Measurements from ENCODE around the gene LPIN1.

LPIN1 gene

DNA sequence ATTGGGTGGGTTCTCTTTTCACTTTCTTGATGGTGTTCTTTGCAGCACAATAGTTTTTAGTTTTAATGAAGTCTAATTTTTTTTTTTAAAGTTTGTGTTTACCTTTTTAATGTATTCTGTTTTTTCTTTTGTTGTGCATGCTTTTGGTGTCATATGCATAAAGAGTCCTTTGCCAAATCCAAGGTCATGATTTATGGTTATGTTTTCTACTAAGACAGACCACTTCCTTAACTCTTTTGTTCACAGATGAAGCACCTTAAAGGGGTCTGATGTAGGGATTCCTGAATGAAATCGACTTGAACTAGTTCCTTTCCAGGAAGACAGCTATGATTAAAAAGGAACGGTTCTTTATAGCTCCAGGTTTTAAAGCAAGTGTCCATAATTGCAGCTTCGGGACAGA lies 23.1 kb downstream of the LPIN1 start:
- Histone ChIP-seq H3K4me1 (ENCODE audit: insufficient read depth, low read length) (no peaks in the 10 kb centered on the region), H3K9ac (ENCODE audit: low read depth, low read length) (no peak overlapping the region), H3K9me3 (ENCODE audit: insufficient read depth, low read depth, low read length) (no peaks in the 10 kb centered on the region; the same call in 1 of the 2 replicates), H3K27ac (ENCODE audit: low read length) (no peak overlapping the region), H3K27me3 (ENCODE audit: insufficient read depth, low read length) (no peaks in the 10 kb centered on the region), H3K36me3 (ENCODE audit: insufficient read depth, low read depth, low read length) (peaks cover 18% of the 10 kb centered on the region), H3K4me3 (ENCODE audit: low read length) (no peak overlapping the region)

DNA sequence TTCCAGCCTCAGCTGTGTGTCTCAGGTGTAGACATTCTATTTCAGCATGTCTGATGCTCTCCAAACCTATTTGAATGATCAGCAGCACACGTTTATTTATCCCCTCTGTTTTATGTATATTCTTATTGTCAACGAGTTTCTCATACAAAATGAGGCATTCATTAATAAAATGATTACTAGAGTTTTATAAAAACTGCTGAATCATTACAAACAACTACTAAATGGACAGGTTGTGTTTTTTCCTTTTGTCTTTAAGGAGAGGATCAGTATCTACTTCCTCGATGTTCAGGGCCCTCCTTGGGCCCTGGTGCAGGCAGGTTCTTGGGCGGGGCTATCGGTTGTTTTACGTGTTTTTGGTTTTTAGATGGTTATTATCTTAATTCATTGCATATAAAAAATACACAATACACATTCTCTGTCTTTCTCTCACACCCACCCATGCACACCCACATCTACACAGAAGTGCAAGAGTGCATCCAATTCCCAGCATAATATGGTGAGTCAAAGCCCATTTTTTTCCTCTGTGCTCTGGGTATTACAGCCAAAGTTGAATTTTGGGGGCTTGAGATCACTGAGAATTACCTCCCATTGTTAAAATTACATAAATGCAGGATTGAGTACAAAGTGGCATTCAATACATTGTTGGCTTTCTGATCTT lies 24.2 kb downstream of the LPIN1 start:
- H3K27ac ChIP-seq (ENCODE audit: low read length): no peak overlapping the region
- H3K4me3 ChIP-seq (ENCODE audit: low read length): no peak overlapping the region
- H3K4me1 ChIP-seq (ENCODE audit: insufficient read depth, low read length): no peaks in the 10 kb centered on the region
- no peak overlapping the region for H3K9ac ChIP-seq (ENCODE audit: low read depth, low read length)
- H3K9me3 ChIP-seq (ENCODE audit: insufficient read depth, low read depth, low read length): no peaks in the 10 kb centered on the region; the same call in 1 of the 2 replicates
- H3K36me3 ChIP-seq (ENCODE audit: insufficient read depth, low read depth, low read length): peaks cover 16% of the 10 kb centered on the region
- H3K27me3 ChIP-seq (ENCODE audit: insufficient read depth, low read length): no peaks in the 10 kb centered on the region

- H3K9me3 ChIP-seq (ENCODE audit: insufficient read depth, low read depth, low read length): no peaks in the 10 kb centered on the region
- peaks cover 6% of the 10 kb centered on the region for H3K36me3 ChIP-seq (ENCODE audit: insufficient read depth, low read depth, low read length)
- no peak overlapping the region for H3K4me3 ChIP-seq (ENCODE audit: low read length)
- H3K4me1 ChIP-seq (ENCODE audit: insufficient read depth, low read length): no peaks in the 10 kb centered on the region
- no peaks in the 10 kb centered on the region for H3K27me3 ChIP-seq (ENCODE audit: insufficient read depth, low read length)
- no peak overlapping the region for H3K9ac ChIP-seq (ENCODE audit: low read depth, low read length)
- no peak overlapping the region for H3K27ac ChIP-seq (ENCODE audit: low read length)
Observed at GRCh38 chr2:11771971-11772615, 25.7 kb downstream of the LPIN1 start.

GRCh38 chr2:11773111-11773510 lies 26.7 kb downstream of the LPIN1 start:
- Histone ChIP-seq H3K4me1 (ENCODE audit: insufficient read depth, low read length) (no peaks in the 10 kb centered on the region), H3K27ac (ENCODE audit: low read length) (no peak overlapping the region), H3K4me3 (ENCODE audit: low read length) (no peak overlapping the region), H3K9me3 (ENCODE audit: insufficient read depth, low read depth, low read length) (no peaks in the 10 kb centered on the region), H3K27me3 (ENCODE audit: insufficient read depth, low read length) (no peaks in the 10 kb centered on the region), H3K36me3 (ENCODE audit: insufficient read depth, low read depth, low read length) (peaks cover 6% of the 10 kb centered on the region), H3K9ac (ENCODE audit: low read depth, low read length) (no peak overlapping the region)

DNA sequence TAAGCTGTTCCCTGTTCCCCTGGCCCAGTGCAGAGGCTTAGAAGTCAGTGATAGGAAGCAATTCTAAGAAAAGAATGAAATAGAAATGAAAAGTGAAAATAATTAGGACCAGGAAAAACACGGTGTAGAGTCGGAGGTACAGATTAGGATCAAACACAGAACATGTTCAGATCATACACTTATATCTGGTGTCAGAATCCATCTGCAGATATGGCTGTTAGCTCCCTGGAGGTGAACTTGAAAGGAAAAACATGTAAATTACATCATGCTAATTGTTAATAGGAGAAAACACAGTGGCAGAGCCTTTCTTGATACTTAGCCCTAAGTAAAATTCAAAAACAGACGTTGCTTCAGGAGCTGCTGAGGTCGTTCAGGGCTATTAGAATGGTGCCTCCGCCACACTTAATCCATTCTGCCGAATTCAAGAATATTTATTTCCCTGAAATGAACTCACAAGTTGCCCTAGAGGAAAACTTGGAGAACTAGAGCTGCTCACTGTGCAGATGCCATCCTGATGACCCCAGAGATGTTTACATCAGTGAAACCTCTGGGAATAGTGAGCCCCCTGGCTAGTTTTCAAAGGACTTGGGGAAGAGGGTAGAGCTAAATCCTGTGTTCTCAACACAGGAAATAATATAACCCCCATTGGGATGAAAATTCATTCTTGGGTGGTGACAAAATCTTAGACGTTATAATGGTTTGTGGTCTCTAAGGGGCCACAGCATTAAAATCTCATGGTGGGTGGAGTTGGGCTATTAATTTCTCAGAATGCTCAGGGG lies 27.5 kb downstream of the LPIN1 start:
- H3K27me3 ChIP-seq (ENCODE audit: insufficient read depth, low read length): no peaks in the 10 kb centered on the region
- no peak overlapping the region for H3K4me3 ChIP-seq (ENCODE audit: low read length)
- no peak overlapping the region for H3K9ac ChIP-seq (ENCODE audit: low read depth, low read length)
- peaks cover 6% of the 10 kb centered on the region for H3K36me3 ChIP-seq (ENCODE audit: insufficient read depth, low read depth, low read length)
- peaks cover 2% of the 10 kb centered on the region; the same call in 1 of the 2 replicates for H3K4me1 ChIP-seq (ENCODE audit: insufficient read depth, low read length)
- H3K27ac ChIP-seq (ENCODE audit: low read length): no peak overlapping the region
- H3K9me3 ChIP-seq (ENCODE audit: insufficient read depth, low read depth, low read length): no peaks in the 10 kb centered on the region

DNA sequence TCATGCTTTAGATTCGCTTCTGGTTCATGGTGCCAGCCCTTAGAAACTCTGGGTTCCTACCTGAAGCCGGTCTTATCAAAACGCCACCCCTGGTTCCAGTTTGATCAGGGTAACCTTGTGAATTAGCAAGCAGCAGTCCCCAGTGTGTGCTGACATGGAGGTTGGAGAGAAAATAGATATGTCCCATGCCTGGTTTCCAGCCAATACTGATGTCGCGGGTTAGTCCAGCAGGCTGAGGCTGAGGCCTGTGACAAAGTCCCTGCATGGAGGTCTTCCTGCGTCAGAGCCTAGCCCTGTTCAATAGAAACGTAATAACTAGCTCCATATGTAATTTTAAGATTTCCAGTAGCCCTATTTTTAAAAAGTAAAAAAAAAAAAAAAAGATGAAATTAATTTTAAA lies 28.2 kb downstream of the LPIN1 start:
- Histone ChIP-seq H3K4me1 (ENCODE audit: insufficient read depth, low read length) (peaks cover 3% of the 10 kb centered on the region; the same call in 1 of the 2 replicates), H3K9ac (ENCODE audit: low read depth, low read length) (no peak overlapping the region), H3K4me3 (ENCODE audit: low read length) (no peak overlapping the region), H3K27me3 (ENCODE audit: insufficient read depth, low read length) (no peaks in the 10 kb centered on the region), H3K36me3 (ENCODE audit: insufficient read depth, low read depth, low read length) (peaks cover 6% of the 10 kb centered on the region), H3K9me3 (ENCODE audit: insufficient read depth, low read depth, low read length) (no peaks in the 10 kb centered on the region), H3K27ac (ENCODE audit: low read length) (no peak overlapping the region)

- Histone ChIP-seq H3K9ac (ENCODE audit: low read depth, low read length) (no peak overlapping the region), H3K4me3 (ENCODE audit: low read length) (no peak overlapping the region), H3K4me1 (ENCODE audit: insufficient read depth, low read length) (peaks cover 3% of the 10 kb centered on the region; the same call in 1 of the 2 replicates), H3K27me3 (ENCODE audit: insufficient read depth, low read length) (no peaks in the 10 kb centered on the region), H3K9me3 (ENCODE audit: insufficient read depth, low read depth, low read length) (no peaks in the 10 kb centered on the region), H3K27ac (ENCODE audit: low read length) (no peak overlapping the region), H3K36me3 (ENCODE audit: insufficient read depth, low read depth, low read length) (peaks cover 6% of the 10 kb centered on the region)
Observed at GRCh38 chr2:11775384-11775783, 29.0 kb downstream of the LPIN1 start.

- no peaks in the 10 kb centered on the region for H3K9me3 ChIP-seq (ENCODE audit: insufficient read depth, low read depth, low read length)
- no peak overlapping the region for H3K4me3 ChIP-seq (ENCODE audit: low read length)
- H3K9ac ChIP-seq (ENCODE audit: low read depth, low read length): no peak overlapping the region
- H3K27me3 ChIP-seq (ENCODE audit: insufficient read depth, low read length): no peaks in the 10 kb centered on the region
- peaks cover 6% of the 10 kb centered on the region; the same call in 1 of the 2 replicates for H3K36me3 ChIP-seq (ENCODE audit: insufficient read depth, low read depth, low read length)
- peaks cover 3% of the 10 kb centered on the region; the same call in 1 of the 2 replicates for H3K4me1 ChIP-seq (ENCODE audit: insufficient read depth, low read length)
- no peak overlapping the region for H3K27ac ChIP-seq (ENCODE audit: low read length)
Observed at GRCh38 chr2:11777066-11777782, 30.8 kb downstream of the LPIN1 start.

DNA sequence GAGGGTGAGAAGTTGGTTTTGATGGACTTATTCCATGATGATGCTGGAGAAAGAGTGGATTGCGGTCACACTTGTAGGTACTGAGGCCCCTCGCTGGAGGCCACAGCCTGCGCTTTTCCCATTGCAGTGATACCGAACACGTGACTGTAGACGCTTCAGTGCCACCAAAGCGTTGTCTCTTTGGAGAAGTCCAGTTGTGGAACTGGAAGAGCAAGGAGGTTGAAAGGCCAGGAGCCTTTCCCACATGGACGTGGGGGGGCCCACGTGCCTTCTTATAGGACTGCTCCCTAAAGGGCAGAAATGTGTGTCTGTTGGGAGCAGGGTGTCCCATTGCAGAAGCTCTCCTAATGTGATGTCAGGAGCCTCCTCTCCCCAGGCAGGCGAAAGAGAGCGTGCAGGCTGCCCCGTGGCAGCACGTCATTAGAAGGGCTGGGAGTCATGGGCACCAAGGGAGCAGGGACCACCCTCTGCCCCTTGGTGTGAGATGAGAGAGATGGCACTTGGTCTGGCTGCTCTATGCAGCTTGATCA lies 31.5 kb downstream of the LPIN1 start:
- peaks cover 13% of the 10 kb centered on the region; the same call in 1 of the 2 replicates for H3K36me3 ChIP-seq (ENCODE audit: insufficient read depth, low read depth, low read length)
- no peaks in the 10 kb centered on the region for H3K27me3 ChIP-seq (ENCODE audit: insufficient read depth, low read length)
- no peak overlapping the region for H3K9ac ChIP-seq (ENCODE audit: low read depth, low read length)
- H3K4me3 ChIP-seq (ENCODE audit: low read length): no peak overlapping the region
- no peaks in the 10 kb centered on the region for H3K9me3 ChIP-seq (ENCODE audit: insufficient read depth, low read depth, low read length)
- peaks cover 3% of the 10 kb centered on the region; the same call in 1 of the 2 replicates for H3K4me1 ChIP-seq (ENCODE audit: insufficient read depth, low read length)
- no peak overlapping the region for H3K27ac ChIP-seq (ENCODE audit: low read length)

- no peaks in the 10 kb centered on the region for H3K27me3 ChIP-seq (ENCODE audit: insufficient read depth, low read length)
- H3K4me1 ChIP-seq (ENCODE audit: insufficient read depth, low read length): peaks cover 3% of the 10 kb centered on the region; the same call in 1 of the 2 replicates
- peaks cover 15% of the 10 kb centered on the region; the same call in 1 of the 2 replicates for H3K36me3 ChIP-seq (ENCODE audit: insufficient read depth, low read depth, low read length)
- H3K27ac ChIP-seq (ENCODE audit: low read length): no peak overlapping the region
- no peak overlapping the region for H3K9ac ChIP-seq (ENCODE audit: low read depth, low read length)
- H3K4me3 ChIP-seq (ENCODE audit: low read length): no peak overlapping the region
- H3K9me3 ChIP-seq (ENCODE audit: insufficient read depth, low read depth, low read length): no peaks in the 10 kb centered on the region
Observed at GRCh38 chr2:11778416-11778815, 32.0 kb downstream of the LPIN1 start.
